Lower leg skin (tissue), 3 donors: Measurements from ENCODE around the gene ZNF878.

ENCODE experiments used
- POLR2A ChIP-seq, 2 donors: fragments of 450-650 bp; IDR thresholded peaks; one replicate each; pipeline ENCODE4 v1.6.1; 2016 to 2017; ENCODE audit warnings: antibody characterized with exemption in 2 of 2, mild to moderate bottlenecking in 1 of 2, moderate library complexity in 1 of 2
- TF ChIP-seq, protein P1 (sequence below), 3 donors: fragments of 450-650 bp; IDR thresholded peaks; one replicate each; pipeline ENCODE4 v1.5.1; 2016; ENCODE audit warnings: antibody characterized with exemption in 3 of 3, mild to moderate bottlenecking in 3 of 3, moderate library complexity in 2 of 3

DNA sequence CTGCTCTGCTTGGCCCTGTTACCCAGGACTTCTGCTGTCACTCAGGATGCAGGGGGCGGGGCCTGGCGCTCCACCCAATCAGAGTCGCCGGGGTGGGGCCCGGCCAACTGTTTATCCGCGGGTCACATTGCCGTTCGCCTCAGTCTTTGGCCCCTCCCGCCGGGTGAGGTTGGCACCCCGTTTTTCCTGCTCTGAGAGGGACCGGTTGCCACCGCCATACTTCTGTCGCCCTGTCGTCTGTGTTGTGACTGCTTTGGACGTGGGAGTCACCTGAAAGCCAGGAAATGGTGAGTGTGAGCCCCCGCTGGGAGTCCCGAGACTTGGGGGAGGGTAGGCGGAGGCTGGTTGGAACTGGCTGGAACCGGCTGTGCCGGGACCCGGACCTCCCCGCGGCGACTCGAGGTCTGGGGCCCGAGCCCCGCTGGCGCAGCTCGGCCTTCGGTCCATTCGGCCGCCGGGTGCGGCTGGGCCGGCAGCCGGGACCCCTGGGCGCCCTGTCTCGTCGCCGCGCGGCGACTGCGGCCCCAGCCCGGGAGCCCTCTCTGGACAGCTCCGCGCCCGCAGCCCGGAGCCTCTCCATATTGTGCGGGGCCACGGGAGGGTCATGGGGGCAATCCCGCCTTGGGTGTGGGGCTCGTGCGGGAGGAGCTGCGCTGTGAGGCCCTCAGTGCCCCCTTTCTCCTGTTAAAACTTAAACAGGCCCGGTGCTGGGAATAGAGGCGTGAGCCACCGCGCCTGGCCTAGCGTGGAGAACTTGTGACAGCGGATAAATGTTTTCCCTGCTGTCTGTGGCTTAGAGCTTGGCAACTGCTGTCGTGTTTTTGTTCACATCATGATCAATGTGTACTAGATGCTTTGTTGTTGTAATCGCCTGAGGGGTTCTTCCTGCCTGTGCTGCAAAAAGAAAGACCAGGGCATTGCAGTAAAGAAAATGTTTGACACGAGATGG lies 12.1 kb upstream of the ZNF878 start, which contains the start of gene ZNF844:
- TF ChIP-seq POLR2A (IDR thresholded peaks at IDR 0.05) = peak in 1 of 2 donors; percentile 74
- TF ChIP-seq, protein P1, sequence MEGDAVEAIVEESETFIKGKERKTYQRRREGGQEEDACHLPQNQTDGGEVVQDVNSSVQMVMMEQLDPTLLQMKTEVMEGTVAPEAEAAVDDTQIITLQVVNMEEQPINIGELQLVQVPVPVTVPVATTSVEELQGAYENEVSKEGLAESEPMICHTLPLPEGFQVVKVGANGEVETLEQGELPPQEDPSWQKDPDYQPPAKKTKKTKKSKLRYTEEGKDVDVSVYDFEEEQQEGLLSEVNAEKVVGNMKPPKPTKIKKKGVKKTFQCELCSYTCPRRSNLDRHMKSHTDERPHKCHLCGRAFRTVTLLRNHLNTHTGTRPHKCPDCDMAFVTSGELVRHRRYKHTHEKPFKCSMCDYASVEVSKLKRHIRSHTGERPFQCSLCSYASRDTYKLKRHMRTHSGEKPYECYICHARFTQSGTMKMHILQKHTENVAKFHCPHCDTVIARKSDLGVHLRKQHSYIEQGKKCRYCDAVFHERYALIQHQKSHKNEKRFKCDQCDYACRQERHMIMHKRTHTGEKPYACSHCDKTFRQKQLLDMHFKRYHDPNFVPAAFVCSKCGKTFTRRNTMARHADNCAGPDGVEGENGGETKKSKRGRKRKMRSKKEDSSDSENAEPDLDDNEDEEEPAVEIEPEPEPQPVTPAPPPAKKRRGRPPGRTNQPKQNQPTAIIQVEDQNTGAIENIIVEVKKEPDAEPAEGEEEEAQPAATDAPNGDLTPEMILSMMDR (IDR thresholded peaks at IDR 0.05) = no peak
